GM12878 (cell line): ENCODE results near the gene DNAH11. TPM values are rescaled to one million over a fixed set of nuclear protein-coding genes. Genes with fewer than 3 reads are reported as not detected.
A peak's percentile ranks its signal among the peaks of the same experiment; 100 is the strongest.

Experiments
- ATAC-seq: fragments of 200-7000 bp; cut with Tn5 transposase; 3 replicates; pipeline ENCODE4 v1.9.1; 2020; ENCODE audit warnings: mild to moderate bottlenecking, moderate library complexity
- BruUV-seq: library from RNA; stranded (reverse); fragments of 400-500 nt; replicated peaks from 2 replicates; lab custom pipeline; 2021; lab: Mats Ljungman, UMichigan
- CTCF ChIA-PET: fragments of 300-600 bp; sonication (Branson Sonifier 250); formaldehyde crosslinking; extraction: SDS; loops from one replicate; lab custom pipeline; 2021; ENCODE audit warnings: inconsistent platforms; lab: Yijun Ruan, JAX
- POLR2A ChIA-PET: fragments of 350-600 bp; formaldehyde crosslinking; extraction: SDS; loops from one replicate; lab custom pipeline; 2021; ENCODE audit warnings: inconsistent platforms; lab: Charles Lee
- RAD21 ChIA-PET: fragments of 300-600 bp; sonication (Branson Sonifier 250); formaldehyde crosslinking; loops from one replicate; lab custom pipeline; 2023; ENCODE audit warnings: antibody characterized with exemption; ENCODE audit not compliant: unreplicated experiment; lab: Charles Lee
- SMC1A ChIA-PET: fragments of 300-600 bp; sonication (Branson Sonifier 250); formaldehyde crosslinking; loops from one replicate; lab custom pipeline; 2023; ENCODE audit not compliant: unreplicated experiment, uncharacterized antibody; lab: Charles Lee
- DNase-seq: peaks from one replicate; pipeline ENCODE4 v3.0.0-alpha.2; 2011; ENCODE audit warnings: low read depth, low spot score
- FAIRE-seq: peaks from 3 replicates; lab custom pipeline; 2011; peaks lifted over from hg19 to GRCh38; lab: Jason Lieb, UNC
- H2AFZ ChIP-seq: 2 replicates; pipeline ENCODE4 v1.6.0; 2011; ENCODE audit warnings: low read depth, low read length, control low read depth; ENCODE audit not compliant: control insufficient read depth
- H3K27ac ChIP-seq: 2 replicates; pipeline ENCODE4 v1.5.1; 2011; ENCODE audit warnings: control low read depth; ENCODE audit not compliant: control insufficient read depth, insufficient read depth
- H3K27me3 ChIP-seq, 2 experiments: replicated peaks in 1 of 2; 2 replicates each; pipeline versions ENCODE4 v1.6.0 to v1.6.1; 2011; ENCODE audit warnings: low read length in 1 of 2; ENCODE audit not compliant: control insufficient read depth in 2 of 2, insufficient read depth in 2 of 2
- H3K36me3 ChIP-seq, 2 experiments: 2 replicates each; pipeline ENCODE4 v1.5.1; 2011; ENCODE audit warnings: low read length in 1 of 2; ENCODE audit not compliant: control insufficient read depth in 2 of 2, insufficient read depth in 2 of 2
- H3K4me1 ChIP-seq: 2 replicates; pipeline ENCODE4 v1.6.1; 2011; ENCODE audit warnings: mild to moderate bottlenecking, low read length, moderate library complexity, mixed read lengths; ENCODE audit not compliant: control insufficient read depth, insufficient read depth
- H3K4me2 ChIP-seq: 2 replicates; pipeline ENCODE4 v1.6.0; 2011; ENCODE audit warnings: control low read depth; ENCODE audit not compliant: control insufficient read depth, insufficient read depth
- H3K4me3 ChIP-seq: fragments of 200-600 bp; sonication (generic); 2 replicates; pipeline ENCODE4 v1.5.1; 2016
- H3K79me2 ChIP-seq: 2 replicates; pipeline ENCODE4 v1.6.0; 2011; ENCODE audit warnings: low read length; ENCODE audit not compliant: control insufficient read depth, insufficient read depth
- H3K9ac ChIP-seq: 2 replicates; pipeline ENCODE4 v1.8.0; 2011; ENCODE audit warnings: low read length, control low read depth, mixed read lengths; ENCODE audit not compliant: control insufficient read depth, insufficient read depth
- H3K9me3 ChIP-seq: replicated peaks from 3 replicates; pipeline ENCODE4 v1.5.1; 2011; ENCODE audit warnings: mild to moderate bottlenecking, low read length; ENCODE audit not compliant: control insufficient read depth, insufficient read depth
- H4K20me1 ChIP-seq: 2 replicates; pipeline ENCODE4 v1.6.0; 2011; ENCODE audit not compliant: control insufficient read depth, insufficient read depth
- ATF7 ChIP-seq: fragments of 450-650 bp; IDR thresholded peaks from 2 replicates; pipeline ENCODE4 v1.6.1; 2016; ENCODE audit warnings: low read depth, mild to moderate bottlenecking
- EED ChIP-seq: sonication (generic); IDR thresholded peaks from 2 replicates; pipeline ENCODE4 v1.6.1; 2016; ENCODE audit warnings: antibody characterized with exemption, low read depth
- JUND ChIP-seq: IDR thresholded peaks from 2 replicates; pipeline ENCODE4 v1.6.1; 2012; ENCODE audit warnings: low read depth, mild to moderate bottlenecking, low read length, improper control_type of control experiment, moderate library complexity
- LARP7 ChIP-seq: fragments of 450-650 bp; IDR thresholded peaks from 2 replicates; pipeline ENCODE4 v1.6.1; 2017; ENCODE audit warnings: mild to moderate bottlenecking
- MXI1 ChIP-seq: fragments of 150-350 bp; IDR thresholded peaks from 2 replicates; pipeline ENCODE4 v1.6.1; 2011; ENCODE audit warnings: low read depth, mild to moderate bottlenecking, inconsistent platforms, low read length, improper control_type of control experiment
- MYC ChIP-seq: IDR thresholded peaks from 2 replicates; pipeline ENCODE4 v1.6.1; 2011; ENCODE audit warnings: mild to moderate bottlenecking, low read length, moderate library complexity, inconsistent platforms; ENCODE audit not compliant: insufficient read depth, insufficient replicate concordance, insufficient read length, severe bottlenecking
- NBN ChIP-seq: fragments of 450-650 bp; IDR thresholded peaks from 2 replicates; pipeline ENCODE4 v1.6.1; 2016
- NR2F1 ChIP-seq: fragments of 450-650 bp; conservative IDR thresholded peaks from 2 replicates; pipeline ENCODE4 v1.6.1; 2017; ENCODE audit warnings: mild to moderate bottlenecking
- PAX8 ChIP-seq: fragments of 450-650 bp; IDR thresholded peaks from 2 replicates; pipeline ENCODE4 v1.6.1; 2017; ENCODE audit warnings: mild to moderate bottlenecking, moderate library complexity
- TAF1 ChIP-seq: IDR thresholded peaks from 2 replicates; pipeline ENCODE4 v1.6.1; 2011; ENCODE audit warnings: mild to moderate bottlenecking, low read depth, low read length, borderline replicate concordance
- WGBS: methylation state at CpG from one replicate; pipeline ENCODE4 v1.1.6; 2016; ENCODE audit warnings: low lambda C conversion rate; ENCODE audit not compliant: insufficient replicate concordance, insufficient coverage; ENCODE audit errors: missing lambda C conversion rate; 5-methylcytosine and 5-hydroxymethylcytosine counted together
- in situ Hi-C: fragments of 300-500 bp; cut with MboI; formaldehyde crosslinking; loops from 9 replicates; pipeline ENCODE4 v1.14.3; 2018; ENCODE audit warnings: mixed read lengths
- intact Hi-C: fragments of 100-400 bp; cut with micrococcal nuclease; formaldehyde crosslinking; loops from one replicate; pipeline ENCODE4 v1.14.2; 2022; ENCODE audit not compliant: unreplicated experiment
- polyA plus RNA-seq, 11 experiments: library from polyadenylated mRNA; depleted of rRNA in 4 of 11; unstranded in 6 of 11; stranded (reverse) in 5 of 11; fragments of >200 nt; fragmentation: Nextera tagmentation in 4 of 11; fragmentation: Illumina TruSeq in 1 of 11; extraction: Ambion mirVana in 4 of 11; extraction: Trizol in 1 of 11; gene quantifications; 1 replicate in 1 of 11; 2 replicates in 10 of 11; pipeline versions ENCODE4 v1.2.1 to v1.2.3, GENCODE V29; 2011 to 2016; ENCODE audit warnings: inconsistent platforms in 2 of 11, missing spikeins in 2 of 11, low read depth in 1 of 11
- total RNA-seq, 4 experiments: library from RNA; depleted of rRNA in 3 of 4; stranded (reverse); fragments of >200 nt in 3 of 4; fragmentation: Illumina TruSeq in 1 of 4; extraction: Trizol in 1 of 4; gene quantifications; 2 replicates each; pipeline versions ENCODE4 v1.2.1 to v1.2.3, GENCODE V29; 2013 to 2021
- TF ChIP-seq, protein P1 (sequence below): fragments of 450-650 bp; formaldehyde crosslinking; IDR thresholded peaks from 2 replicates; pipeline ENCODE4 v1.4.0; 2020; ENCODE audit warnings: mild to moderate bottlenecking, moderate library complexity
- TF ChIP-seq, protein P2 (sequence below): IDR thresholded peaks from 2 replicates; pipeline ENCODE4 v1.6.1; 2011; ENCODE audit warnings: low read depth, low read length, improper control_type of control experiment, borderline replicate concordance
- TF ChIP-seq, protein P3 (sequence below): fragments of 450-650 bp; IDR thresholded peaks from 2 replicates; pipeline ENCODE4 v1.6.1; 2016; ENCODE audit warnings: mild to moderate bottlenecking, moderate library complexity, borderline replicate concordance
- TF ChIP-seq, protein P4 (sequence below): fragments of 450-650 bp; IDR thresholded peaks from 2 replicates; pipeline ENCODE4 v1.6.1; 2016; ENCODE audit warnings: mild to moderate bottlenecking

DNAH11 gene
- total and polyA plus RNA-seq, 10 of the 15 experiments (the other 5 are each of a cell fraction or from before 2014, with no cell fraction given) = 0.03 to 0.56 (median 0.10) TPM

DNA sequence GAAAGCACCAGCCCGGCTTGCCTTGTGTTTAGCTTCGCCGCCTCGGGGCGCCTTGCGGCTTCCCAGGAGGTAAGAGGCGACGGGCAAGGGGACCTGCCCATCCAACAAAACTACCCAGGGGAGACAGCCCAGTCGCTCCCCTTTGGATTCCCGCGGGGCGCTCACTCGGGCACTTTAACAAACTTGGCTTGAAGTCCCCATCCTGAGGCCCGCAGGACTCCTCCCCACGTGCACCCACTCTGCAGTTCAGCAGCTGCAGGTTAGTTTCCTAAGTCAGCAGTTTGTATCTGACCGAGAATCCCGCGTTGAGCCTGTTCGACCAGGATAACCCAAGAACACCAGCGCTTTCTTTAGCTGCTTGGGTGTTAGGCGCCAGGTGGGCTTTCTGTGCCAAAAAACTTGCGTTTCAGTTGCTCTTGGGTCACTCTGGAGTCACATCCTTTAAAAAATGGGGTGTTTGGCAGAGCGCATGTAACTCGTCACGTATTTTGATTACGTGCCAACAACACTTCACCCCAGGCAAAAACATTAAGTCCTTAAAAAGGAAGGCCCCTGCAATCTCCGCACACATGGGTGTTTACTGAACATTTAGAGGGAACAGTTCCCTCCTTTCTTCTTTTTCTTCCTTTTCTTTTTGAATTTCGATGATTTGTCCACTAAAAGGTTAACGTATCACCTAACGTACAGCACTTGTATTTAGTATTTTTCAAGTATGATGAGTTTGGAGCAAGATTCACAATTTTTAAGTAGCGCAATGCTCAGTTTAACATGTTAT is 876 bp downstream of the DNAH11 start:
- Histone ChIP-seq H3K4me2 (peak overlapping the region; percentile 50; the same call in 1 of the 2 replicates), H2AFZ (no peak overlapping the region), H3K79me2 (no peaks in the 10 kb centered on the region), H3K9me3 (no peaks in the 10 kb centered on the region; the same call in 2 of the 3 replicates), H3K27ac (no peak overlapping the region), H4K20me1 (no peaks in the 10 kb centered on the region), H3K4me1 (no peaks in the 10 kb centered on the region), H3K27me3 (peaks cover 5 to 22% of the 10 kb centered on the region in 2 experiments), H3K4me3 (no peak overlapping the region), H3K36me3 (no peaks in the 10 kb centered on the region), H3K9ac (no peak overlapping the region)
- WGBS = 21% methylated on average over 29 of the region's 31 CpGs
- ChIA-PET RAD21 (no interaction called here), POLR2A (no interaction called here), CTCF (no interaction called here), SMC1A (no interaction called here)
- intact Hi-C loops (no loop called here), in situ Hi-C loops (no loop called here)
- FAIRE-seq = no peak
- no peak for ATAC-seq
- no peak for DNase-seq
- BruUV-seq = no TSS peak
- TF ChIP-seq MXI1 (no peak), MYC (no peak), NBN (no peak), JUND (no peak), TAF1 (no peak), ATF7 (no peak), NR2F1 (no peak), LARP7 (no peak), EED (no peak), PAX8 (no peak)
- TF ChIP-seq, protein P1, sequence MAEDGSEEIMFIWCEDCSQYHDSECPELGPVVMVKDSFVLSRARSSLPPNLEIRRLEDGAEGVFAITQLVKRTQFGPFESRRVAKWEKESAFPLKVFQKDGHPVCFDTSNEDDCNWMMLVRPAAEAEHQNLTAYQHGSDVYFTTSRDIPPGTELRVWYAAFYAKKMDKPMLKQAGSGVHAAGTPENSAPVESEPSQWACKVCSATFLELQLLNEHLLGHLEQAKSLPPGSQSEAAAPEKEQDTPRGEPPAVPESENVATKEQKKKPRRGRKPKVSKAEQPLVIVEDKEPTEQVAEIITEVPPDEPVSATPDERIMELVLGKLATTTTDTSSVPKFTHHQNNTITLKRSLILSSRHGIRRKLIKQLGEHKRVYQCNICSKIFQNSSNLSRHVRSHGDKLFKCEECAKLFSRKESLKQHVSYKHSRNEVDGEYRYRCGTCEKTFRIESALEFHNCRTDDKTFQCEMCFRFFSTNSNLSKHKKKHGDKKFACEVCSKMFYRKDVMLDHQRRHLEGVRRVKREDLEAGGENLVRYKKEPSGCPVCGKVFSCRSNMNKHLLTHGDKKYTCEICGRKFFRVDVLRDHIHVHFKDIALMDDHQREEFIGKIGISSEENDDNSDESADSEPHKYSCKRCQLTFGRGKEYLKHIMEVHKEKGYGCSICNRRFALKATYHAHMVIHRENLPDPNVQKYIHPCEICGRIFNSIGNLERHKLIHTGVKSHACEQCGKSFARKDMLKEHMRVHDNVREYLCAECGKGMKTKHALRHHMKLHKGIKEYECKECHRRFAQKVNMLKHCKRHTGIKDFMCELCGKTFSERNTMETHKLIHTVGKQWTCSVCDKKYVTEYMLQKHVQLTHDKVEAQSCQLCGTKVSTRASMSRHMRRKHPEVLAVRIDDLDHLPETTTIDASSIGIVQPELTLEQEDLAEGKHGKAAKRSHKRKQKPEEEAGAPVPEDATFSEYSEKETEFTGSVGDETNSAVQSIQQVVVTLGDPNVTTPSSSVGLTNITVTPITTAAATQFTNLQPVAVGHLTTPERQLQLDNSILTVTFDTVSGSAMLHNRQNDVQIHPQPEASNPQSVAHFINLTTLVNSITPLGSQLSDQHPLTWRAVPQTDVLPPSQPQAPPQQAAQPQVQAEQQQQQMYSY (CRISPR knock-in tag) = no peak
- TF ChIP-seq, protein P2, sequence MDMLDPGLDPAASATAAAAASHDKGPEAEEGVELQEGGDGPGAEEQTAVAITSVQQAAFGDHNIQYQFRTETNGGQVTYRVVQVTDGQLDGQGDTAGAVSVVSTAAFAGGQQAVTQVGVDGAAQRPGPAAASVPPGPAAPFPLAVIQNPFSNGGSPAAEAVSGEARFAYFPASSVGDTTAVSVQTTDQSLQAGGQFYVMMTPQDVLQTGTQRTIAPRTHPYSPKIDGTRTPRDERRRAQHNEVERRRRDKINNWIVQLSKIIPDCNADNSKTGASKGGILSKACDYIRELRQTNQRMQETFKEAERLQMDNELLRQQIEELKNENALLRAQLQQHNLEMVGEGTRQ = no peak
- TF ChIP-seq, protein P3, sequence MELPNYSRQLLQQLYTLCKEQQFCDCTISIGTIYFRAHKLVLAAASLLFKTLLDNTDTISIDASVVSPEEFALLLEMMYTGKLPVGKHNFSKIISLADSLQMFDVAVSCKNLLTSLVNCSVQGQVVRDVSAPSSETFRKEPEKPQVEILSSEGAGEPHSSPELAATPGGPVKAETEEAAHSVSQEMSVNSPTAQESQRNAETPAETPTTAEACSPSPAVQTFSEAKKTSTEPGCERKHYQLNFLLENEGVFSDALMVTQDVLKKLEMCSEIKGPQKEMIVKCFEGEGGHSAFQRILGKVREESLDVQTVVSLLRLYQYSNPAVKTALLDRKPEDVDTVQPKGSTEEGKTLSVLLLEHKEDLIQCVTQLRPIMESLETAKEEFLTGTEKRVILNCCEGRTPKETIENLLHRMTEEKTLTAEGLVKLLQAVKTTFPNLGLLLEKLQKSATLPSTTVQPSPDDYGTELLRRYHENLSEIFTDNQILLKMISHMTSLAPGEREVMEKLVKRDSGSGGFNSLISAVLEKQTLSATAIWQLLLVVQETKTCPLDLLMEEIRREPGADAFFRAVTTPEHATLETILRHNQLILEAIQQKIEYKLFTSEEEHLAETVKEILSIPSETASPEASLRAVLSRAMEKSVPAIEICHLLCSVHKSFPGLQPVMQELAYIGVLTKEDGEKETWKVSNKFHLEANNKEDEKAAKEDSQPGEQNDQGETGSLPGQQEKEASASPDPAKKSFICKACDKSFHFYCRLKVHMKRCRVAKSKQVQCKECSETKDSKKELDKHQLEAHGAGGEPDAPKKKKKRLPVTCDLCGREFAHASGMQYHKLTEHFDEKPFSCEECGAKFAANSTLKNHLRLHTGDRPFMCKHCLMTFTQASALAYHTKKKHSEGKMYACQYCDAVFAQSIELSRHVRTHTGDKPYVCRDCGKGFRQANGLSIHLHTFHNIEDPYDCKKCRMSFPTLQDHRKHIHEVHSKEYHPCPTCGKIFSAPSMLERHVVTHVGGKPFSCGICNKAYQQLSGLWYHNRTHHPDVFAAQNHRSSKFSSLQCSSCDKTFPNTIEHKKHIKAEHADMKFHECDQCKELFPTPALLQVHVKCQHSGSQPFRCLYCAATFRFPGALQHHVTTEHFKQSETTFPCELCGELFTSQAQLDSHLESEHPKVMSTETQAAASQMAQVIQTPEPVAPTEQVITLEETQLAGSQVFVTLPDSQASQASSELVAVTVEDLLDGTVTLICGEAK = no peak
- TF ChIP-seq, protein P4, sequence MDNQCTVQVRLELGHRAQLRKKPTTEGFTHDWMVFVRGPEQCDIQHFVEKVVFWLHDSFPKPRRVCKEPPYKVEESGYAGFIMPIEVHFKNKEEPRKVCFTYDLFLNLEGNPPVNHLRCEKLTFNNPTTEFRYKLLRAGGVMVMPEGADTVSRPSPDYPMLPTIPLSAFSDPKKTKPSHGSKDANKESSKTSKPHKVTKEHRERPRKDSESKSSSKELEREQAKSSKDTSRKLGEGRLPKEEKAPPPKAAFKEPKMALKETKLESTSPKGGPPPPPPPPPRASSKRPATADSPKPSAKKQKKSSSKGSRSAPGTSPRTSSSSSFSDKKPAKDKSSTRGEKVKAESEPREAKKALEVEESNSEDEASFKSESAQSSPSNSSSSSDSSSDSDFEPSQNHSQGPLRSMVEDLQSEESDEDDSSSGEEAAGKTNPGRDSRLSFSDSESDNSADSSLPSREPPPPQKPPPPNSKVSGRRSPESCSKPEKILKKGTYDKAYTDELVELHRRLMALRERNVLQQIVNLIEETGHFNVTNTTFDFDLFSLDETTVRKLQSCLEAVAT = no peak
